ENCODE measurements around the gene DESI1.

DNA sequence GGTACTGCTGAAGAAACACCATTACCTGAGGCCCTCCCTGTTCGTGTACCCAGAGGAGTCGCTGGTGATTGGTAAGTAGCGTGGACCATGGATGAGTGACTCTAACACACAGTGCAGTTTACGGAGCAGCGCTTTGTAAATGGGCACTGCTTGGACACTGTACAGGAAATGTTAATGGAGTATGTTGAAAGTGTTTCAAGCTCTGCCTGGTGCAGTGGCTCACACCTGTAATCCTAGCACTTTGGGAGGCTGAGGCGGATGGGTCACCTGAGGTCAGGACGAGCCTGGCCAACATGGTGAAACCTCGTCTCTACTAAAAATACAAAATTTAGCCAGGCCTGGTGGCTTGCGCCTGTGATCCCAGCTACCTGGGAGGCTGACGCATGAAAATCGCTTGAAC lies 30.0 kb upstream of the DESI1 start:
- TF ChIP-seq, protein P1, sequence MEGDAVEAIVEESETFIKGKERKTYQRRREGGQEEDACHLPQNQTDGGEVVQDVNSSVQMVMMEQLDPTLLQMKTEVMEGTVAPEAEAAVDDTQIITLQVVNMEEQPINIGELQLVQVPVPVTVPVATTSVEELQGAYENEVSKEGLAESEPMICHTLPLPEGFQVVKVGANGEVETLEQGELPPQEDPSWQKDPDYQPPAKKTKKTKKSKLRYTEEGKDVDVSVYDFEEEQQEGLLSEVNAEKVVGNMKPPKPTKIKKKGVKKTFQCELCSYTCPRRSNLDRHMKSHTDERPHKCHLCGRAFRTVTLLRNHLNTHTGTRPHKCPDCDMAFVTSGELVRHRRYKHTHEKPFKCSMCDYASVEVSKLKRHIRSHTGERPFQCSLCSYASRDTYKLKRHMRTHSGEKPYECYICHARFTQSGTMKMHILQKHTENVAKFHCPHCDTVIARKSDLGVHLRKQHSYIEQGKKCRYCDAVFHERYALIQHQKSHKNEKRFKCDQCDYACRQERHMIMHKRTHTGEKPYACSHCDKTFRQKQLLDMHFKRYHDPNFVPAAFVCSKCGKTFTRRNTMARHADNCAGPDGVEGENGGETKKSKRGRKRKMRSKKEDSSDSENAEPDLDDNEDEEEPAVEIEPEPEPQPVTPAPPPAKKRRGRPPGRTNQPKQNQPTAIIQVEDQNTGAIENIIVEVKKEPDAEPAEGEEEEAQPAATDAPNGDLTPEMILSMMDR (IDR thresholded peaks at IDR 0.05): no peak
- no peak for TF ChIP-seq POLR2A (IDR thresholded peaks at IDR 0.05)

Measured in thyroid gland (tissue), 4 donors.